Omental fat pad (tissue), 4 donors: ENCODE results near the gene METTL16. TPM values are rescaled to one million over a fixed set of nuclear protein-coding genes. Genes with fewer than 3 reads are reported as not detected.

Experiments
- ATAC-seq: fragments of 150-250 bp; one replicate; pipeline ENCODE4 v1.9.1; 2016; ENCODE audit warnings: mild to moderate bottlenecking, moderate library complexity; ENCODE audit not compliant: low FRiP score
- DNase-seq: peaks from one replicate; pipeline ENCODE4 v3.0.0-alpha.2; 2019; ENCODE audit warnings: low spot score
- CTCF ChIP-seq, 3 donors: fragments of 450-650 bp; IDR thresholded peaks; one replicate each; pipeline ENCODE4 v1.5.1; 2016 to 2017; ENCODE audit warnings: antibody characterized with exemption in 3 of 3, mild to moderate bottlenecking in 3 of 3, moderate library complexity in 2 of 3
- total RNA-seq, 4 donors: library from RNA; depleted of rRNA; stranded (reverse); fragments of >200 nt; gene quantifications; one replicate each; pipeline ENCODE4 v1.1.0, GENCODE V29; 2016

METTL16 gene
- total RNA-seq, 4 donors from 2014 or later = 12.6 to 45.1 (median 19.1) TPM

DNA sequence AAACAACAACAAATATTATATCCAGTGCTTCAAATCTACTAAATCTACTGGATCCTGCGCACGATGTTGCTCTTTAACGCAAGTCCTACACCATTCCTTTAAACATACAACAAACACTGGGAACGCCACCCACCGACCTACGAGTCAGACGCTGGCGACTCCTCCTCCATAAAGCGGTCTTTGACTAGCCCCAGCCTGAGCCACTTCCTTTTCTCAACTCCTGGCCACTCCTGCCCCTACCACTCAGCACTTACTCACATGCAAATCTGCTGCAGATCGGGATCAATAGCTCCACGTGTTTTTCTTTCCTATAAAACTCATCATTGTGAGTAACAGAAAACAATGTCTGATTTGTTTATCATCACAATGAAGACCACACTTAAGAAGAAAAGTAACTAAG, 78.0 kb downstream of the METTL16 start:
- no peak for TF ChIP-seq CTCF (IDR thresholded peaks at IDR 0.05)
- DNase-seq (no peak), ATAC-seq (no peak)

DNA sequence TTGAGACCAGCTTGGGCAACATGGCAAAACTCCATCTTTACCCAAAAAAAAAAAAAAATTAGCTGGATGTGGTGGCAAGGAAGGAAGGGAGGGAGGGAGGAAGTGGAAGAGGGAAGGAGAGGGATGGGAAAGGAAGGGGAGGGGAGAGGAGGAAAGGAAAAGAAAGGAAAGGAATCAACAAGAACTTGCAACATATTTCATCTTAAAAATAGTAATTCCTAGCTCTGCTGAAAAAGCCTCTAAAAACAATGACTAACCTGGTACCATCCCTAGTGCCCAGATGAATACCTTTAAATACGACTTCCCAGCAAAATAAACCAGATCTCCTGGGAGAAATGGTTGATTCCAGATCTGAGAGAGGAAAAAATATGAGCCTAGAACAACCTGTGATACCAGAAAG, 83.8 kb downstream of the METTL16 start:
- no peak for ATAC-seq
- DNase-seq = no peak
- TF ChIP-seq CTCF (IDR thresholded peaks at IDR 0.05) = no peak

- DNase-seq (no peak), ATAC-seq (no peak)
- TF ChIP-seq CTCF (IDR thresholded peaks at IDR 0.05) = no peak
Observed at GRCh38 chr17:2427215-2427614, 84.5 kb downstream of the METTL16 start.

DNA sequence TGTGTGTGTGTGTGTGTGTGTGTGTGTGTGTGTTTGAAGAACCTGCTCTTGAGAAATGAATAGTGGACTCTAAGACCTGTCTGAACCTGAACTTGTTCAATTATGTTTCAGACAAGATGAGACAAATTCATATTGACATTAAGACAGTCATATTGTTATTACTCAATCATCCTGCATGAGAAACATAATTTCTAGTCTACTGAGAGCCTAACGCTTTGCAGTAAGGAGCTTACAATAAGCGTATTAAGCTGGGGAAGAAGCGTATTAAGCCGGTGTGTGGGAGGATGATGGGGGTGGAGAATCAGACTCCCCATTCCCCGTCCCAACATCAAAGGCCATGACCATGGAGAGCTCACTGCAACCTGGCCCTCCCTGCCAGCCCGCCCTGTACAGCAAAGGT, 88.4 kb downstream of the METTL16 start:
- ATAC-seq (no peak), DNase-seq (no peak)
- TF ChIP-seq CTCF (IDR thresholded peaks at IDR 0.05) = no peak

DNA sequence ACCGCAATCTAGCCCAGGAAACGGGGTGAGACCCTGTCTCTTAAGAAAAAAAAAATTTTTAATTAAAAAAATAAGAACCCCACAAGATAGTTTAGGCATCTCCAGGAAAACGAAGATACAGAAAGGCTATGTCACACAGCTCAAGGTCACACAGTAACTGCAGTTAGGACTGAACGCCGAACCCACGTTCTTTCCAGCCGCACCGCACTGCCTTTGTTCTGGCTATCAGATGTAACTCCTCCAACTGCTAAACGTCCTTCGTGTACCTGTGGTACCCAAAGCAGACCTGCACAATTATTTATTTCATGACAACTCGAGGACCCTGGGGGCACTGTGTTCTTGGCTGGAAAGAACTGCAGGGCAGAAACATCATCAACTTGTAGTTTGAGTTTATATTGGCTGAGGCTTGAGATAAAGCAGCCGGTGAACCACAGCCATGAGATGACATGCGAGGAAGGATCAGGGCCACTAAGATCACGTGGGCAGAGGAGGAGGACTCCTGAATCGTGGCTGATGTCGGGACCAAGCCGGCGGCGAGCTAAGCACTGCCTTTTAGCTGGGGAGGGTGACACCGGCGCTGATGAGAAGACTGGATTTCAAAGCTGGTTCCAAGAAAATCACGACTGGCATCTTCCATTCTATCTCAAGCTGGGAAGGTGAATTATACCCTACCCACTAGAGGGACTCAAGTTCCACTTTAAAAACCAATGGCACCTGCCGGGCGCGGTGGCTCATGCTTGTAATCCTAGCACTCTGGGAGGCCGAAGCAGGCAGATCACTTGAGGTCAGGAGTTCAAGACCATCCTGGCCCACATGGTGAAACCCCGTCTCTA, 90.2 kb downstream of the METTL16 start:
- TF ChIP-seq CTCF (IDR thresholded peaks at IDR 0.05) = no peak
- DNase-seq (no peak), ATAC-seq (no peak)

- no peak for DNase-seq
- ATAC-seq = no peak
- no peak for TF ChIP-seq CTCF (IDR thresholded peaks at IDR 0.05)
Observed at GRCh38 chr17:2420176-2420575, 91.5 kb downstream of the METTL16 start.

- TF ChIP-seq CTCF (IDR thresholded peaks at IDR 0.05) = no peak
- DNase-seq (no peak), ATAC-seq (no peak)
Observed at GRCh38 chr17:2419486-2419885, 92.2 kb downstream of the METTL16 start.
